Measurements from ENCODE around the gene LHFPL2. TPM values are rescaled to one million over a fixed set of nuclear protein-coding genes. Genes with fewer than 3 reads are reported as not detected.

LHFPL2 gene
- total and polyA plus RNA-seq, 9 of the 15 experiments (the other 6 are each of a cell fraction or from before 2014, with no cell fraction given) = 1.0 to 6.6 (median 4.6) TPM

- TF ChIP-seq UBTF (IDR thresholded peaks at IDR 0.05; ENCODE audit: borderline replicate concordance in 1 of 2, low read depth in 2 of 2, low read length in 2 of 2) (peak; percentile 68 to 76; a peak in 2 of 4 replicates), SNRNP70 (optimal IDR thresholded peaks at IDR 0.05; ENCODE audit: low read depth, low read length) (no peak), LCOR (CRISPR knock-in tag; IDR thresholded peaks at IDR 0.05) (0 out of 2 replicates have a peak, but pooled peaks have one; percentile 20), ZBTB7A (IDR thresholded peaks at IDR 0.05; ENCODE audit: borderline replicate concordance, control insufficient read depth, low read depth, low read length) (peak; percentile 47; the same call in 1 of the 2 replicates), ZNF282 (CRISPR knock-in tag; IDR thresholded peaks at IDR 0.05) (no peak), ZNF707 (CRISPR knock-in tag; conservative IDR thresholded peaks at IDR 0.05) (no peak), BRCA1 (IDR thresholded peaks at IDR 0.05) (no peak), BRCA1 (CRISPR knock-in tag; IDR thresholded peaks at IDR 0.05) (peak; percentile 13; the same call in 1 of the 2 replicates), NCOA4 (IDR thresholded peaks at IDR 0.05; ENCODE audit: partially characterized antibody) (no peak), CGGBP1 (CRISPR knock-in tag; IDR thresholded peaks at IDR 0.05) (no peak), TAF1 (IDR thresholded peaks at IDR 0.05; ENCODE audit: control insufficient read depth, extremely low read depth, insufficient read depth, low read length, severe bottlenecking) (no peak), MGA (IDR thresholded peaks at IDR 0.05) (0 out of 2 replicates have a peak, but pooled peaks have one; percentile 21)
Observed at GRCh38 chr5:78648359-78649210, at the start of gene LHFPL2 (continued).

Data from K562 (cell line).